Neural cell (in vitro differentiated cells): Measurements from ENCODE around the gene SERINC4. TPM values are rescaled to one million over a fixed set of nuclear protein-coding genes. Genes with fewer than 3 reads are reported as not detected.

Experiments
- H2AFZ ChIP-seq: fragments of 200-600, 300-800 bp; sonication (generic), shearing (Covaris generic); 2 replicates; pipeline ENCODE4 v1.6.0; 2014; ENCODE audit warnings: low read depth, mild to moderate bottlenecking, antibody characterized with exemption, low read length, moderate library complexity
- H3F3A ChIP-seq: fragments of 200-600 bp; shearing (Covaris generic); 2 replicates; pipeline ENCODE4 v1.6.1; 2016; ENCODE audit warnings: mild to moderate bottlenecking, moderate library complexity, mixed read lengths, antibody characterized with exemption, low read length; ENCODE audit not compliant: insufficient read depth, poor library complexity, severe bottlenecking
- H3K27ac ChIP-seq: fragments of 200-600, 300-800 bp; sonication (generic), shearing (Covaris generic); 2 replicates; pipeline ENCODE4 v1.5.1; 2014; ENCODE audit warnings: mild to moderate bottlenecking, low read length, moderate library complexity
- H3K27me3 ChIP-seq: fragments of 300-800, 200-600 bp; sonication (generic), shearing (Covaris generic); 2 replicates; pipeline ENCODE4 v1.6.0; 2014; ENCODE audit warnings: mild to moderate bottlenecking, low read depth, low read length, moderate library complexity; ENCODE audit not compliant: insufficient read depth
- H3K36me3 ChIP-seq: fragments of 300-800, 200-600 bp; sonication (generic), shearing (Covaris generic); 2 replicates; pipeline ENCODE4 v1.5.1; 2014; ENCODE audit warnings: mild to moderate bottlenecking, antibody characterized with exemption, low read length, moderate library complexity; ENCODE audit not compliant: insufficient read depth
- H3K4me2 ChIP-seq: fragments of 300-800, 200-600 bp; sonication (generic), shearing (Covaris generic); 2 replicates; pipeline ENCODE4 v1.6.0; 2014; ENCODE audit warnings: mild to moderate bottlenecking, low read length
- H3K4me3 ChIP-seq: fragments of 300-800, 200-600 bp; sonication (generic), shearing (Covaris generic); 2 replicates; pipeline ENCODE4 v1.5.1; 2014; ENCODE audit warnings: mild to moderate bottlenecking, low read length, moderate library complexity
- H3K79me2 ChIP-seq: fragments of 200-600 bp; shearing (Covaris generic); replicated peaks from 2 replicates; pipeline ENCODE4 v1.6.0; 2014; ENCODE audit warnings: mild to moderate bottlenecking, low read length, moderate library complexity; ENCODE audit not compliant: insufficient read depth
- H3K9ac ChIP-seq: fragments of 300-800, 200-600 bp; sonication (generic), shearing (Covaris generic); 2 replicates; pipeline ENCODE4 v1.6.1; 2016; ENCODE audit warnings: mild to moderate bottlenecking, low read length, mixed read lengths
- H3K9me2 ChIP-seq: fragments of 200-600 bp; shearing (Covaris generic); 2 replicates; pipeline ENCODE4 v1.6.1; 2016; ENCODE audit warnings: mild to moderate bottlenecking, low read length, mixed read lengths; ENCODE audit not compliant: insufficient read depth
- H3K9me3 ChIP-seq: fragments of 200-600, 300-800 bp; sonication (generic), shearing (Covaris generic); 2 replicates; pipeline ENCODE4 v1.6.1; 2016; ENCODE audit warnings: mild to moderate bottlenecking, mixed run types, low read length, moderate library complexity, mixed read lengths
- H4K20me1 ChIP-seq: fragments of 200-600 bp; shearing (Covaris generic); 2 replicates; pipeline ENCODE4 v1.6.1; 2016; ENCODE audit warnings: mild to moderate bottlenecking, mixed run types; ENCODE audit not compliant: insufficient read depth
- EP300 ChIP-seq: fragments of 450-650 bp; conservative IDR thresholded peaks from 2 replicates; pipeline ENCODE4 v1.6.1; 2014; ENCODE audit warnings: antibody characterized with exemption, mild to moderate bottlenecking, moderate library complexity; ENCODE audit not compliant: poor library complexity, severe bottlenecking
- EZH2 ChIP-seq: fragments of 200-600, 300-800 bp; shearing (Covaris generic), sonication (generic); IDR thresholded peaks from 2 replicates; pipeline ENCODE4 v1.6.1; 2014; ENCODE audit warnings: antibody characterized with exemption, low read length, borderline replicate concordance, mild to moderate bottlenecking; ENCODE audit not compliant: insufficient read depth, poor library complexity, severe bottlenecking
- MXI1 ChIP-seq: fragments of 450-650 bp; conservative IDR thresholded peaks from 2 replicates; pipeline ENCODE4 v1.6.1; 2014; ENCODE audit warnings: antibody characterized with exemption, mild to moderate bottlenecking; ENCODE audit not compliant: poor library complexity, severe bottlenecking
- POLR2AphosphoS5 ChIP-seq: IDR thresholded peaks from 2 replicates; pipeline ENCODE4 v1.6.1; 2012
- RAD21 ChIP-seq: fragments of 450-650 bp; conservative IDR thresholded peaks from 2 replicates; pipeline ENCODE4 v1.6.1; 2014; ENCODE audit warnings: antibody characterized with exemption, mild to moderate bottlenecking, moderate library complexity
- REST ChIP-seq: IDR thresholded peaks from 2 replicates; pipeline ENCODE4 v1.6.1; 2012; ENCODE audit warnings: borderline replicate concordance
- SMC3 ChIP-seq: fragments of 450-650 bp; conservative IDR thresholded peaks from 2 replicates; pipeline ENCODE4 v1.6.1; 2014; ENCODE audit warnings: antibody characterized with exemption, mild to moderate bottlenecking, moderate library complexity; ENCODE audit not compliant: poor library complexity
- TAF1 ChIP-seq: IDR thresholded peaks from 2 replicates; pipeline ENCODE4 v1.6.1; 2012; ENCODE audit warnings: low read depth
- polyA plus RNA-seq: library from polyadenylated mRNA; depleted of rRNA; stranded (reverse); fragments of >200 nt; gene quantifications from 2 replicates; pipeline ENCODE4 v1.2.3, GENCODE V29; 2014
- TF ChIP-seq, protein P1 (sequence below): fragments of 450-650 bp; IDR thresholded peaks from 2 replicates; pipeline ENCODE4 v1.5.1; 2014; ENCODE audit warnings: antibody characterized with exemption, mild to moderate bottlenecking, moderate library complexity; ENCODE audit not compliant: poor library complexity, severe bottlenecking

The SERINC4 gene
- polyA plus RNA-seq, 1 donor from 2014 or later: 0.47 TPM

GRCh38 chr15:43791993-43792760 is 7.8 kb downstream of the SERINC4 start, which contains the start of gene SERF2:
Gene SERF2 (plus strand): TSS chr15:43792320. CDS start chr15:43792377, 57 bp downstream.
- H3K9ac ChIP-seq: peak within 1 kb of the TSS; percentile 99
- H3K9me2 ChIP-seq: no peaks in the 10 kb centered on the region
- peaks cover 10% of the 10 kb centered on the region for H3K36me3 ChIP-seq
- H3K4me3 ChIP-seq: peak within 1 kb of the TSS; percentile 96
- H3K4me2 ChIP-seq: peak within 1 kb of the TSS; percentile 91
- H3K27ac ChIP-seq: peak within 1 kb of the TSS; percentile 97
- TF ChIP-seq SMC3: no peak
- no peak for TF ChIP-seq EZH2
- TF ChIP-seq REST: peak; percentile 85
- peak; percentile 61 for TF ChIP-seq MXI1
- TF ChIP-seq EP300: no peak
- TF ChIP-seq RAD21: peak; percentile 14
- peak; percentile 89 for TF ChIP-seq TAF1
- peak; percentile 100 for TF ChIP-seq POLR2AphosphoS5
- TF ChIP-seq, protein P1, sequence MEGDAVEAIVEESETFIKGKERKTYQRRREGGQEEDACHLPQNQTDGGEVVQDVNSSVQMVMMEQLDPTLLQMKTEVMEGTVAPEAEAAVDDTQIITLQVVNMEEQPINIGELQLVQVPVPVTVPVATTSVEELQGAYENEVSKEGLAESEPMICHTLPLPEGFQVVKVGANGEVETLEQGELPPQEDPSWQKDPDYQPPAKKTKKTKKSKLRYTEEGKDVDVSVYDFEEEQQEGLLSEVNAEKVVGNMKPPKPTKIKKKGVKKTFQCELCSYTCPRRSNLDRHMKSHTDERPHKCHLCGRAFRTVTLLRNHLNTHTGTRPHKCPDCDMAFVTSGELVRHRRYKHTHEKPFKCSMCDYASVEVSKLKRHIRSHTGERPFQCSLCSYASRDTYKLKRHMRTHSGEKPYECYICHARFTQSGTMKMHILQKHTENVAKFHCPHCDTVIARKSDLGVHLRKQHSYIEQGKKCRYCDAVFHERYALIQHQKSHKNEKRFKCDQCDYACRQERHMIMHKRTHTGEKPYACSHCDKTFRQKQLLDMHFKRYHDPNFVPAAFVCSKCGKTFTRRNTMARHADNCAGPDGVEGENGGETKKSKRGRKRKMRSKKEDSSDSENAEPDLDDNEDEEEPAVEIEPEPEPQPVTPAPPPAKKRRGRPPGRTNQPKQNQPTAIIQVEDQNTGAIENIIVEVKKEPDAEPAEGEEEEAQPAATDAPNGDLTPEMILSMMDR: no peak
- peaks cover 13% of the 10 kb centered on the region for H3K79me2 ChIP-seq
- H3K27me3 ChIP-seq: no peaks in the 10 kb centered on the region
- H3K9me3 ChIP-seq: no peaks in the 10 kb centered on the region
- H3F3A ChIP-seq: no peaks in the 10 kb centered on the region
- peak within 1 kb of the TSS; percentile 97 for H2AFZ ChIP-seq
- no peaks in the 10 kb centered on the region for H4K20me1 ChIP-seq

DNA sequence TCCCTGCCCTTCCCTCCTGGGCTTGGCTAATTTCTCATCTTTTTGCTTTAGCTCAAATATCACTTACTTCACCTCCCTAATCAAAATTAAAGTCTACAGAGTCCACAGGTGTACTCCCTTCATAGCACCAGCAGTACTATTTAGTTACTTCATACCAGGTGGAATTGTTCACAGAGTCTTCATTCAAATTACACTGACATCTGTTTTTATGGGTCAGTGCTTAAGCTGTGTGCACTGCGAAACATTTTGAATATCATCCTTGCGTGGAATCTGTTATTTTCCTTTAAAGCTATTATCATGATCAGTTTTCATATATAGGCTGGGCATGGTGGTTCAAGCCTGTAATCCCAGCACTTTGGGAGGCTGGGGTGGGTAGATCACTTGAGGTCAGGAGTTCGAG is 10.6 kb downstream of the SERINC4 start:
- H3K4me3 ChIP-seq: no peak overlapping the region
- H3K4me2 ChIP-seq: no peak overlapping the region
- H4K20me1 ChIP-seq: no peaks in the 10 kb centered on the region
- H3K79me2 ChIP-seq: peaks cover 13% of the 10 kb centered on the region
- no peak overlapping the region for H3K9ac ChIP-seq
- no peak overlapping the region for H2AFZ ChIP-seq
- no peaks in the 10 kb centered on the region for H3K9me3 ChIP-seq
- H3K27ac ChIP-seq: no peak overlapping the region
- TF ChIP-seq RAD21: no peak
- TF ChIP-seq EZH2: no peak
- H3F3A ChIP-seq: no peaks in the 10 kb centered on the region
- no peaks in the 10 kb centered on the region for H3K9me2 ChIP-seq
- peaks cover 4% of the 10 kb centered on the region for H3K36me3 ChIP-seq
- H3K27me3 ChIP-seq: no peaks in the 10 kb centered on the region
